Astrocyte of the cerebellum (primary cell): Measurements from ENCODE around the gene COL4A2.

ENCODE experiments used
- DNase-seq: peaks from one replicate; pipeline ENCODE4 v3.0.0-alpha.2; 2011; ENCODE audit warnings: low read depth
- H3K4me3 ChIP-seq: 2 replicates; pipeline ENCODE4 v1.5.1; 2011; ENCODE audit warnings: mild to moderate bottlenecking, low read depth, low read length, moderate library complexity
- CTCF ChIP-seq: IDR thresholded peaks from 2 replicates; pipeline ENCODE4 v1.5.1; 2012; ENCODE audit warnings: low read length, low read depth, moderate library complexity, mild to moderate bottlenecking; ENCODE audit errors: missing control alignments
- in situ Hi-C: cut with HindIII; loops from 2 replicates; pipeline ENCODE4 v1.10.0; 2017; ENCODE audit warnings: low sequenced_read_pairs

The COL4A2 gene

GRCh38 chr13:110430391-110431336 lies 123.6 kb downstream of the COL4A2 start:
- TF ChIP-seq CTCF: no peak
- in situ Hi-C loops: no loop called here
- no peak for DNase-seq
- H3K4me3 ChIP-seq: no peak overlapping the region

- in situ Hi-C loops: no loop called here
- DNase-seq: no peak
- H3K4me3 ChIP-seq: no peak overlapping the region
- no peak for TF ChIP-seq CTCF
These were observed 124.6 kb downstream of the COL4A2 start for GRCh38 chr13:110431425-110432294.

- in situ Hi-C loops: no loop called here
- no peak overlapping the region for H3K4me3 ChIP-seq
- no peak for DNase-seq
- no peak for TF ChIP-seq CTCF
These were observed 125.4 kb downstream of the COL4A2 start for GRCh38 chr13:110432522-110432921.

- no peak for DNase-seq
- no peak overlapping the region for H3K4me3 ChIP-seq
- TF ChIP-seq CTCF: no peak
- in situ Hi-C loops: no loop called here
These were observed 125.9 kb downstream of the COL4A2 start for GRCh38 chr13:110433014-110433413.

- no peak for TF ChIP-seq CTCF
- in situ Hi-C loops: no loop called here
- no peak for DNase-seq
- H3K4me3 ChIP-seq: no peak overlapping the region
These were observed 127.5 kb downstream of the COL4A2 start for GRCh38 chr13:110434629-110435028.

GRCh38 chr13:110435331-110435730 lies 128.2 kb downstream of the COL4A2 start:
- in situ Hi-C loops: no loop called here
- H3K4me3 ChIP-seq: no peak overlapping the region
- TF ChIP-seq CTCF: no peak
- DNase-seq: no peak
